Activated naive CD4-positive, alpha-beta T cell treated with anti-CD3 and anti-CD28 coated beads, Interleukin-2, amount 50 U/mL, for 72 hours (primary cell): ENCODE data around the gene CAMK1G. TPM values are rescaled to one million over a fixed set of nuclear protein-coding genes. Genes with fewer than 3 reads are reported as not detected.

Experiments used
- ATAC-seq, 2 donors: fragments of 150-1000 bp; cut with Tn5 transposase; 2 replicates each; pipeline ENCODE4 v1.10.0; 2021; ENCODE audit warnings: mild to moderate bottlenecking in 2 of 2, moderate library complexity in 2 of 2
- DNase-seq, 2 donors: peaks; one replicate each; pipeline ENCODE4 v3.0.0; 2021 to 2022; ENCODE audit warnings: low spot score in 2 of 2
- H3K27ac Mint-ChIP-seq, 2 donors: one replicate each; pipeline ENCODE4 v1.8.0; 2022; ENCODE audit warnings: mild to moderate bottlenecking in 2 of 2, mixed read lengths in 2 of 2
- H3K36me3 Mint-ChIP-seq, 2 donors: one replicate each; pipeline ENCODE4 v1.8.0; 2022; ENCODE audit warnings: mixed read lengths in 2 of 2
- H3K9me3 Mint-ChIP-seq, 2 donors: one replicate each; pipeline ENCODE4 v1.8.0; 2022; ENCODE audit warnings: mixed read lengths in 2 of 2
- total RNA-seq, 2 donors: library from RNA; stranded (reverse); gene quantifications; one replicate each; pipeline ENCODE4 v1.2.3, GENCODE V29; 2022

The CAMK1G gene
- total RNA-seq, 2 donors from 2014 or later, result not detected

GRCh38 chr1:209655411-209656231 lies 72.1 kb downstream of the CAMK1G start:
- no peak for DNase-seq
- Mint-ChIP-seq H3K9me3 (no peaks in the 10 kb centered on the region), H3K36me3 (peaks cover 0 to 4% of the 10 kb centered on the region in 2 donors), H3K27ac (no peak overlapping the region)
- no peak for ATAC-seq

GRCh38 chr1:209657140-209657879 lies 73.8 kb downstream of the CAMK1G start:
- Mint-ChIP-seq H3K9me3 (no peaks in the 10 kb centered on the region), H3K36me3 (peaks cover 0 to 4% of the 10 kb centered on the region in 2 donors), H3K27ac (peak overlapping the region in 1 of 2 donors; percentile 23)
- ATAC-seq (peak in 1 of 2 donors; percentile 17), DNase-seq (no peak)

- DNase-seq, result no peak
- ATAC-seq, result no peak
- H3K36me3 Mint-ChIP-seq, result peaks cover 0 to 4% of the 10 kb centered on the region in 2 donors
- H3K27ac Mint-ChIP-seq, result no peak overlapping the region
- H3K9me3 Mint-ChIP-seq, result no peaks in the 10 kb centered on the region
Observed at GRCh38 chr1:209657918-209658317, 74.4 kb downstream of the CAMK1G start.

- H3K27ac Mint-ChIP-seq, result peak overlapping the region; percentile 32 to 76
- ATAC-seq, result peak; percentile 95 to 96
- DNase-seq, result no peak
Observed at GRCh38 chr1:209659909-209660308, 76.4 kb downstream of the CAMK1G start.

GRCh38 chr1:209661071-209661470 lies 77.6 kb downstream of the CAMK1G start:
- no peak for DNase-seq
- H3K27ac Mint-ChIP-seq, result no peak overlapping the region
- H3K9me3 Mint-ChIP-seq, result peaks cover 0 to 4% of the 10 kb centered on the region in 2 donors
- ATAC-seq, result no peak
- H3K36me3 Mint-ChIP-seq, result peaks cover 4 to 6% of the 10 kb centered on the region in 2 donors

More at GRCh38 chr1:209659909-209660308, 76.4 kb downstream of the CAMK1G start:
- Mint-ChIP-seq H3K36me3 (peaks cover 4 to 6% of the 10 kb centered on the region in 2 donors), H3K9me3 (peaks cover 0 to 4% of the 10 kb centered on the region in 2 donors)

- Mint-ChIP-seq H3K9me3 (peaks cover 0 to 4% of the 10 kb centered on the region in 2 donors), H3K36me3 (peaks cover 4 to 6% of the 10 kb centered on the region in 2 donors), H3K27ac (no peak overlapping the region)
- no peak for ATAC-seq
- DNase-seq, result no peak
Observed at GRCh38 chr1:209662879-209663327, 79.4 kb downstream of the CAMK1G start.

Other genes with a start within 250 kb of the CAMK1G start
- gene LAMB3, start 68.7 kb downstream of the CAMK1G start, total RNA-seq, result 10 to 100 TPM in 1 of 2 donors, 1 to 10 TPM in 1; 1.6 to 11.7 TPM
- gene G0S2, start 91.7 kb downstream of the CAMK1G start, total RNA-seq, result 10 to 100 TPM in 1 of 2 donors, 1 to 10 TPM in 1; 1.4 to 40.7 TPM
- gene HSD11B1, start 121.1 kb downstream of the CAMK1G start, total RNA-seq, result 1 to 10 TPM in 1 of 2 donors, under 1 TPM in 1; 0.75 to 5.2 TPM
- 100 to 1,000 TPM; 108 to 158 TPM for gene TRAF3IP3, start 172.3 kb downstream of the CAMK1G start, total RNA-seq
- gene C1orf74, start 200.8 kb downstream of the CAMK1G start, total RNA-seq, result 1 to 10 TPM; 3.5 to 4.9 TPM
- gene IRF6, start 222.4 kb downstream of the CAMK1G start, total RNA-seq, result 1 to 10 TPM; 1.0 to 1.8 TPM
- 10 to 100 TPM; 11.3 to 11.4 TPM for gene UTP25, start 244.3 kb downstream of the CAMK1G start, total RNA-seq